Stomach (tissue), 9 donors: ENCODE results near the gene POMT1. TPM values are rescaled to one million over a fixed set of nuclear protein-coding genes. Genes with fewer than 3 reads are reported as not detected.

Experiments
- DNase-seq, 2 donors: peaks; one replicate each; pipeline versions ENCODE4 v3.0.0 to v3.0.0-alpha.2; 2013 to 2019
- H3K27ac ChIP-seq, 5 donors: fragments of 200-600 bp in 4 of 5; sonication (generic) in 4 of 5; one replicate each; pipeline ENCODE4 v1.5.1; 2013 to 2019; ENCODE audit warnings: mild to moderate bottlenecking in 1 of 5, moderate library complexity in 1 of 5
- H3K27me3 ChIP-seq, 3 donors: fragments of 200-600 bp; sonication (generic); one replicate each; pipeline ENCODE4 v1.5.1; 2017 to 2019; ENCODE audit warnings: mixed run types in 1 of 3
- H3K36me3 ChIP-seq, 4 donors: fragments of 200-600 bp; sonication (generic); 1 replicate in 3 of 4; 2 replicates in 1 of 4; pipeline ENCODE4 v1.5.1; 2016 to 2019
- H3K4me1 ChIP-seq, 4 donors: fragments of 200-600 bp; sonication (generic); one replicate each; pipeline ENCODE4 v1.5.1; 2016 to 2019
- H3K4me3 ChIP-seq, 4 donors: fragments of 200-600 bp; sonication (generic) in 3 of 4; one replicate each; pipeline ENCODE4 v1.5.1; 2016 to 2019; ENCODE audit warnings: mild to moderate bottlenecking in 1 of 4
- H3K9me3 ChIP-seq, 4 donors: fragments of 200-600 bp; sonication (generic); one replicate each; pipeline ENCODE4 v1.5.1; 2016 to 2019
- CTCF ChIP-seq, 7 experiments: fragments of 450-650 bp in 4 of 7; fragments of 200-600 bp in 3 of 7; sonication (generic) in 3 of 7; IDR thresholded peaks; one replicate each; pipeline ENCODE4 v1.5.1; 2016 to 2019; ENCODE audit warnings: antibody characterized with exemption in 7 of 7, control low read depth in 2 of 7, mild to moderate bottlenecking in 1 of 7
- EP300 ChIP-seq: sonication (generic); formaldehyde crosslinking; IDR thresholded peaks from one replicate; pipeline ENCODE4 v1.6.1; 2017; ENCODE audit warnings: antibody characterized with exemption
- POLR2A ChIP-seq, 4 donors: fragments of 450-650 bp; IDR thresholded peaks; one replicate each; pipeline ENCODE4 v1.6.1; 2016; ENCODE audit warnings: antibody characterized with exemption in 4 of 4, control low read depth in 2 of 4, mild to moderate bottlenecking in 1 of 4, moderate library complexity in 1 of 4
- POLR2AphosphoS5 ChIP-seq, 3 donors: sonication (generic); formaldehyde crosslinking; IDR thresholded peaks; one replicate each; pipeline ENCODE4 v1.6.1; 2016; ENCODE audit warnings: antibody characterized with exemption in 3 of 3
- WGBS, 5 donors: extraction: QIAGEN DNeasy Blood & Tissue Kit in 3 of 5; methylation state at CpG; one replicate each; pipeline versions ENCODE4 v1.1.5 to v1.1.7; 2013 to 2018; 5-methylcytosine and 5-hydroxymethylcytosine counted together
- intact Hi-C: fragments of 100-400 bp; cut with DNase I; formaldehyde crosslinking; loops from one replicate; pipeline ENCODE4 v1.15.1; 2023; ENCODE audit warnings: low total_unique reads
- polyA plus RNA-seq, 3 donors: library from polyadenylated mRNA; stranded (reverse); fragments of 200-250 nt; gene quantifications; one replicate each; pipeline ENCODE4 v1.2.3, GENCODE V29; 2013
- total RNA-seq, 5 donors: library from RNA; depleted of rRNA; stranded (reverse); fragments of >200 nt; gene quantifications; one replicate each; pipeline versions ENCODE4 v1.1.0 to v1.2.3, GENCODE V29; 2014 to 2016
- donor health status: healthy with polysubstance abuse.
- donor health status: Bipolar disorder and iron deficiency.
- donor health status: healthy.

The POMT1 gene
- total and polyA plus RNA-seq, 8 donors: 3.5 to 59.7 (median 16.2) TPM

GRCh38 chr9:131484560-131485185 lies 18.0 kb upstream of the POMT1 start:
- Histone ChIP-seq H3K36me3 (peaks cover 92 to 100% (median 98%) of the 10 kb centered on the region in 4 donors), H3K4me3 (no peak overlapping the region), H3K27me3 (no peaks in the 10 kb centered on the region), H3K9me3 (no peaks in the 10 kb centered on the region), H3K4me1 (peaks cover 0 to 10% (median 2%) of the 10 kb centered on the region in 4 donors), H3K27ac (peak overlapping the region in 1 of 5 donors; percentile 64)
- no peak for TF ChIP-seq POLR2A (IDR thresholded peaks at IDR 0.05)
- TF ChIP-seq POLR2AphosphoS5 (IDR thresholded peaks at IDR 0.05): no peak
- DNase-seq: no peak
- intact Hi-C loops: loop anchor here (5.0 kb wide), 1 partner anchor 132 kb away; no protein-coding TSS in a partner anchor
- 91 to 95% (median 94%) methylated on average over 14 to 15 of the region's 15 CpGs for WGBS, 5 donors

GRCh38 chr9:131485206-131485605 lies 17.5 kb upstream of the POMT1 start:
- intact Hi-C loops: loop anchor here (5.0 kb wide), 1 partner anchor 133 kb away; no protein-coding TSS in a partner anchor
- TF ChIP-seq POLR2A (IDR thresholded peaks at IDR 0.05) (no peak), EP300 (no peak)
- no peak overlapping the region for H3K27ac ChIP-seq
- peaks cover 0 to 10% (median 2%) of the 10 kb centered on the region in 4 donors for H3K4me1 ChIP-seq
- H3K27me3 ChIP-seq: no peaks in the 10 kb centered on the region
- H3K9me3 ChIP-seq: no peaks in the 10 kb centered on the region
- WGBS, 5 donors: 76 to 89% (median 87%) methylated on average over 11 to 12 of the region's 12 CpGs
- peaks cover 94 to 100% (median 98%) of the 10 kb centered on the region in 4 donors for H3K36me3 ChIP-seq
- DNase-seq: no peak
- H3K4me3 ChIP-seq: no peak overlapping the region

GRCh38 chr9:131485728-131486422 lies 16.8 kb upstream of the POMT1 start:
- H3K4me1 ChIP-seq: peaks cover 0 to 10% (median 2%) of the 10 kb centered on the region in 4 donors
- peaks cover 95 to 100% (median 99%) of the 10 kb centered on the region in 4 donors for H3K36me3 ChIP-seq
- H3K9me3 ChIP-seq: no peaks in the 10 kb centered on the region
- DNase-seq: peak in 1 of 2 donors; percentile 37
- WGBS, 5 donors: 81 to 89% (median 83%) methylated on average over 17 to 19 of the region's 19 CpGs
- H3K27ac ChIP-seq: no peak overlapping the region
- no peak for TF ChIP-seq CTCF (IDR thresholded peaks at IDR 0.05)
- TF ChIP-seq EP300: no peak
- no peak for TF ChIP-seq POLR2AphosphoS5 (IDR thresholded peaks at IDR 0.05)
- no peak for TF ChIP-seq POLR2A (IDR thresholded peaks at IDR 0.05)
- H3K27me3 ChIP-seq: no peaks in the 10 kb centered on the region
- no peak overlapping the region for H3K4me3 ChIP-seq
- intact Hi-C loops: loop anchor here (5.0 kb wide), 1 partner anchor 134 kb away; no protein-coding TSS in a partner anchor

- Histone ChIP-seq H3K4me3 (no peak overlapping the region), H3K27me3 (no peaks in the 10 kb centered on the region), H3K36me3 (peaks cover 100% of the 10 kb centered on the region in 4 donors), H3K9me3 (no peaks in the 10 kb centered on the region), H3K27ac (no peak overlapping the region), H3K4me1 (peaks cover 0 to 10% (median 2%) of the 10 kb centered on the region in 4 donors)
- TF ChIP-seq CTCF (IDR thresholded peaks at IDR 0.05) (no peak), POLR2A (IDR thresholded peaks at IDR 0.05) (no peak), POLR2AphosphoS5 (IDR thresholded peaks at IDR 0.05) (no peak), EP300 (no peak)
- 88 to 91% (median 90%) methylated on average over 9 of the region's 9 CpGs for WGBS, 5 donors
- intact Hi-C loops: loop anchor here (5.0 kb wide), 1 partner anchor 135 kb away; no protein-coding TSS in a partner anchor
- DNase-seq: no peak
Observed at GRCh38 chr9:131487001-131487400, 15.7 kb upstream of the POMT1 start.

- Histone ChIP-seq H3K9me3 (no peaks in the 10 kb centered on the region), H3K4me3 (no peak overlapping the region), H3K27ac (no peak overlapping the region), H3K36me3 (peaks cover 100% of the 10 kb centered on the region in 4 donors), H3K27me3 (no peaks in the 10 kb centered on the region), H3K4me1 (peaks cover 0 to 10% (median 2%) of the 10 kb centered on the region in 4 donors)
- TF ChIP-seq CTCF (IDR thresholded peaks at IDR 0.05) (no peak), POLR2AphosphoS5 (IDR thresholded peaks at IDR 0.05) (no peak), EP300 (no peak), POLR2A (IDR thresholded peaks at IDR 0.05) (no peak)
- WGBS, 5 donors: 72 to 87% (median 83%) methylated on average over 4 to 14 of the region's 14 CpGs
- intact Hi-C loops: loop anchor here (5.0 kb wide), 1 partner anchor 135 kb away; no protein-coding TSS in a partner anchor
- DNase-seq: no peak
Observed at GRCh38 chr9:131487621-131488031, 15.1 kb upstream of the POMT1 start.
